ENCODE data around the gene TASP1. TPM values are rescaled to one million over a fixed set of nuclear protein-coding genes. Genes with fewer than 3 reads are reported as not detected.

The TASP1 gene
- total and polyA plus RNA-seq, 2 donors from 2014 or later, result 6.0 to 22.7 TPM

GRCh38 chr20:13580707-13581106 is 58.0 kb downstream of the TASP1 start:
- Histone ChIP-seq H3K27ac (ENCODE audit: low read depth in 2 of 2, low read length in 2 of 2) (no peak overlapping the region), H3K36me3 (ENCODE audit: control insufficient read depth in 2 of 3, insufficient read depth in 3 of 3, low read length in 3 of 3) (peaks cover 0 to 4% (median 0%) of the 10 kb centered on the region in 3 donors), H3K4me1 (ENCODE audit: control insufficient read depth in 2 of 3, insufficient read depth in 2 of 3, low read depth in 1 of 3, low read length in 3 of 3) (no peaks in the 10 kb centered on the region), H3K9me3 (ENCODE audit: control insufficient read depth in 2 of 3, insufficient read depth in 1 of 3, low read length in 3 of 3) (no peaks in the 10 kb centered on the region), H3K9ac (ENCODE audit: low read length in 3 of 3) (no peak overlapping the region), H3K27me3 (ENCODE audit: control insufficient read depth, insufficient read depth, low read length) (no peaks in the 10 kb centered on the region), H3K4me3 (ENCODE audit: low read length in 3 of 3) (no peak overlapping the region)
- intact Hi-C loops (cut with DNase I), result no loop called here
- FAIRE-seq (no peak), DNase-seq (no peak)
- TF ChIP-seq, protein P1, sequence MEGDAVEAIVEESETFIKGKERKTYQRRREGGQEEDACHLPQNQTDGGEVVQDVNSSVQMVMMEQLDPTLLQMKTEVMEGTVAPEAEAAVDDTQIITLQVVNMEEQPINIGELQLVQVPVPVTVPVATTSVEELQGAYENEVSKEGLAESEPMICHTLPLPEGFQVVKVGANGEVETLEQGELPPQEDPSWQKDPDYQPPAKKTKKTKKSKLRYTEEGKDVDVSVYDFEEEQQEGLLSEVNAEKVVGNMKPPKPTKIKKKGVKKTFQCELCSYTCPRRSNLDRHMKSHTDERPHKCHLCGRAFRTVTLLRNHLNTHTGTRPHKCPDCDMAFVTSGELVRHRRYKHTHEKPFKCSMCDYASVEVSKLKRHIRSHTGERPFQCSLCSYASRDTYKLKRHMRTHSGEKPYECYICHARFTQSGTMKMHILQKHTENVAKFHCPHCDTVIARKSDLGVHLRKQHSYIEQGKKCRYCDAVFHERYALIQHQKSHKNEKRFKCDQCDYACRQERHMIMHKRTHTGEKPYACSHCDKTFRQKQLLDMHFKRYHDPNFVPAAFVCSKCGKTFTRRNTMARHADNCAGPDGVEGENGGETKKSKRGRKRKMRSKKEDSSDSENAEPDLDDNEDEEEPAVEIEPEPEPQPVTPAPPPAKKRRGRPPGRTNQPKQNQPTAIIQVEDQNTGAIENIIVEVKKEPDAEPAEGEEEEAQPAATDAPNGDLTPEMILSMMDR (IDR thresholded peaks at IDR 0.05; ENCODE audit: borderline replicate concordance, extremely low read depth, insufficient read depth), result no peak

DNA sequence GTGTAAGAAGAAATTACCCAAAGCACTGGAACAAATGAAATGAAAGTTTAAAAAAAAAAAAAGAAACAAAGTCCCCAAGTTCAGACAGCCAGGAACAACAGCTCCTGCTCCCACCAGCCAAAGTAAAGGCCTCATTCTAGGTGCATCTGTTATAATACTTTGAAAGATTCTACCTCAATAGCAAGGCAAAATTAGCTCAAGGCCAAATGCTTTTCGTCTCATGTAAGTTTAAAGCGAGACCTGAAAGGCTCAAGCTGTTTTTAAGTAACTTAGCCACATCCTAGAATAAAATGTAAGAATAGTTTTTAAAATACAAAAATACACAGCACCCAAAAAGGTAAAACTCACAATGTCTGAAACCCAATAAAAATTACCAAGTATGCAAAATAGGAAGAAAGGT is 64.7 kb downstream of the TASP1 start:
- no peaks in the 10 kb centered on the region for H3K27me3 ChIP-seq (ENCODE audit: control insufficient read depth, insufficient read depth, low read length)
- H3K27ac ChIP-seq (ENCODE audit: low read depth in 2 of 2, low read length in 2 of 2), result no peak overlapping the region
- H3K36me3 ChIP-seq (ENCODE audit: control insufficient read depth in 2 of 3, insufficient read depth in 3 of 3, low read length in 3 of 3), result no peaks in the 10 kb centered on the region
- no peak overlapping the region for H3K9ac ChIP-seq (ENCODE audit: low read length in 3 of 3)
- intact Hi-C loops (cut with DNase I), result no loop called here
- no peak for FAIRE-seq
- H3K4me1 ChIP-seq (ENCODE audit: control insufficient read depth in 2 of 3, insufficient read depth in 2 of 3, low read depth in 1 of 3, low read length in 3 of 3), result no peaks in the 10 kb centered on the region
- H3K4me3 ChIP-seq (ENCODE audit: low read length in 3 of 3), result no peak overlapping the region
- no peak for DNase-seq
- H3K9me3 ChIP-seq (ENCODE audit: control insufficient read depth in 2 of 3, insufficient read depth in 1 of 3, low read length in 3 of 3), result no peaks in the 10 kb centered on the region
- TF ChIP-seq, protein P1 (IDR thresholded peaks at IDR 0.05; ENCODE audit: borderline replicate concordance, extremely low read depth, insufficient read depth), result no peak

DNA sequence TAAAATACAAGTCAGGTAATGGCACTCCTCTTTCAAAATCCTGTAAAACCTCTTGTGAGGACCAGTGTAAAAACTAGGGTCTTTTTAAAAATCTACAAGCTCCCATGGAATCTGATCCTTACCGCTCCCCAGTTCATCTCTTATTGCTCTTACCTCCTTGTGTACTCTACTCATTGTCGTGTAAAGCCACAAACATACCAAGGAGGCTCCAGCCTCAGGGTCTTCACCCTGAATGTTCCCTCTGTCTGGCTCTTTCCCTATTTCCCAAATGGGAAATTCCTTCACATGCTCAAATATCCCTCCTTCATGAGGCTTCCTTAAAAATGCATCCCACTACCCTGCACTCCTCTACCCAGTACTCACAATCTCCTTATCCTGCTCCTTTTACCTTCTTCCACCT is 67.1 kb downstream of the TASP1 start:
- intact Hi-C loops (cut with DNase I), result no loop called here
- Histone ChIP-seq H3K27me3 (ENCODE audit: control insufficient read depth, insufficient read depth, low read length) (no peaks in the 10 kb centered on the region), H3K9me3 (ENCODE audit: control insufficient read depth in 2 of 3, insufficient read depth in 1 of 3, low read length in 3 of 3) (no peaks in the 10 kb centered on the region), H3K4me1 (ENCODE audit: control insufficient read depth in 2 of 3, insufficient read depth in 2 of 3, low read depth in 1 of 3, low read length in 3 of 3) (no peaks in the 10 kb centered on the region), H3K36me3 (ENCODE audit: control insufficient read depth in 2 of 3, insufficient read depth in 3 of 3, low read length in 3 of 3) (peaks cover 0 to 2% (median 0%) of the 10 kb centered on the region in 3 donors), H3K27ac (ENCODE audit: low read depth in 2 of 2, low read length in 2 of 2) (no peak overlapping the region), H3K4me3 (ENCODE audit: low read length in 3 of 3) (no peak overlapping the region), H3K9ac (ENCODE audit: low read length in 3 of 3) (no peak overlapping the region)
- no peak for DNase-seq
- no peak for FAIRE-seq
- TF ChIP-seq, protein P1 (IDR thresholded peaks at IDR 0.05; ENCODE audit: borderline replicate concordance, extremely low read depth, insufficient read depth), result no peak

DNA sequence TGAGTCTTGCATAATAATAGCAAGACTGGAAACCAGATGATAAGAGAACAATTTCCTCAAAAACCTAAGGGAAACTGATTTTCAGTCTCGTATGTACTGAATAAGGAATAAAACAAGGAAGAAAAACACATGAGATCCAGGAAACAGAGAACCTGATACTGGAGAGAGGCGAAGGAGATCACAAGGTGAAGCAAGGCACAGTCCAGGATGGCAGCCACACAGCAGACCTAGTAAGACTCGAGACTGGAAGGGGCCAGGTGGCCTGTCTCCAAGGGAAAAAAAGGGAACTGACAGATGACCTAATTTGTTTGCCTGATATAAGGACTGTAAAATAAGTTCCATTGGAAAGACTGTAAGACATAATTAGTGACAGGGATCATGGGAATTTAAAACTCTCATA is 71.1 kb downstream of the TASP1 start:
- no peak overlapping the region for H3K9ac ChIP-seq (ENCODE audit: low read length in 3 of 3)
- TF ChIP-seq, protein P1 (IDR thresholded peaks at IDR 0.05; ENCODE audit: borderline replicate concordance, extremely low read depth, insufficient read depth), result no peak
- FAIRE-seq (no peak), DNase-seq (peak in 3 of 5 donors; percentile 18 to 46 (median 35))
- no peaks in the 10 kb centered on the region for H3K4me1 ChIP-seq (ENCODE audit: control insufficient read depth in 2 of 3, insufficient read depth in 2 of 3, low read depth in 1 of 3, low read length in 3 of 3)
- peaks cover 0 to 3% (median 2%) of the 10 kb centered on the region in 3 donors for H3K36me3 ChIP-seq (ENCODE audit: control insufficient read depth in 2 of 3, insufficient read depth in 3 of 3, low read length in 3 of 3)
- no peak overlapping the region for H3K4me3 ChIP-seq (ENCODE audit: low read length in 3 of 3)
- H3K27me3 ChIP-seq (ENCODE audit: control insufficient read depth, insufficient read depth, low read length), result no peaks in the 10 kb centered on the region
- no peak overlapping the region for H3K27ac ChIP-seq (ENCODE audit: low read depth in 2 of 2, low read length in 2 of 2)
- H3K9me3 ChIP-seq (ENCODE audit: control insufficient read depth in 2 of 3, insufficient read depth in 1 of 3, low read length in 3 of 3), result no peaks in the 10 kb centered on the region
- intact Hi-C loops (cut with DNase I), result no loop called here

All from kidney (tissue), 14 donors.